Neural progenitor cell (in vitro differentiated cells): Measurements from ENCODE around the gene MT1E.

ENCODE experiments used
- EZH2 ChIP-seq: fragments of 200-600 bp; sonication (generic); IDR thresholded peaks from 2 replicates; pipeline ENCODE4 v1.6.1; 2017; ENCODE audit warnings: antibody characterized with exemption, mild to moderate bottlenecking, moderate library complexity
- EZH2phosphoT487 ChIP-seq: fragments of 200-600 bp; sonication (generic); IDR thresholded peaks from 2 replicates; pipeline ENCODE4 v1.6.1; 2017; ENCODE audit warnings: antibody characterized with exemption
- TF ChIP-seq, protein P1 (sequence below): fragments of 200-600 bp; sonication (generic); IDR thresholded peaks from 2 replicates; pipeline ENCODE4 v1.5.1; 2017; ENCODE audit warnings: antibody characterized with exemption, mild to moderate bottlenecking

DNA sequence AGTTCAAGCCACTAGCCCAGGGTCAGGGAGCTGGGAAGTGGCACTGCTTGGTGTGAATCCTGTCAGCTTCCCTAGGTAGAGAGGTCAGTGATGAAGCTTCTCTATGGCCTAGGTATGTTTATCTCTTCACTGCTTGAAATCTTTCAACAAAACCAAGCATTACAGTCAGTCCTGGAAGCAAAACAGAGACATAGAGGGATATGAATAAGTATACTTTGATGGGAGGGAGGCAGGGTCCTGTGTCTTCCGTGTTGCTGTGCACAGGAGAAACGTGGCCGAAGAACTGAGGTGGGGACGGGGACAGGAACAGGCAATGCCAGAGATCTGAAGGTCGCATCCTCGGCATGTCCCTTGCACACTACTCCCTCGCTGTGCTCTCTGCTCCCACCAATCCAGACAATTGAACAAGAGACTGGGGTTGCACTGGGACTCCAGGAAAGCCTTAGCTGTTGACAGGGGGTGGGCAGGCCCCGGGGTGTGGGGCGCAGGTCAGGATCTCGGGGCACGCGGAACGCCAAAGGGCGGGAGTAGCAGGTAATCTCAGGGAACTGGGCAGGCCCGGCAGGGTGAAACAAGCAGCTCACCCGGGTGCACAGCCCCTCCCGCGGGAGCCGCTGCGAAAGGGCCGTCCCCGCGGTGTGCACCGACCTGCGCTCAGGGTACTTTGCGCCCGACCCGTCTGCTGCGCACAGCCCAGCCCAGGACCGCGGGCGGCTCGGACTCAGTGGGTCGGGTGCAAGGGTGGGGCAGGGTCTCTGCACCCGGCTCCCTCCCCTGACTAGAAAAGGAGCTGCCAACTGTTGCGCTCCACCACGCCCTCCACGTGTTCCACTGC, 43.6 kb downstream of the MT1E start, which contains the start of gene MT1H:
- TF ChIP-seq, protein P1, sequence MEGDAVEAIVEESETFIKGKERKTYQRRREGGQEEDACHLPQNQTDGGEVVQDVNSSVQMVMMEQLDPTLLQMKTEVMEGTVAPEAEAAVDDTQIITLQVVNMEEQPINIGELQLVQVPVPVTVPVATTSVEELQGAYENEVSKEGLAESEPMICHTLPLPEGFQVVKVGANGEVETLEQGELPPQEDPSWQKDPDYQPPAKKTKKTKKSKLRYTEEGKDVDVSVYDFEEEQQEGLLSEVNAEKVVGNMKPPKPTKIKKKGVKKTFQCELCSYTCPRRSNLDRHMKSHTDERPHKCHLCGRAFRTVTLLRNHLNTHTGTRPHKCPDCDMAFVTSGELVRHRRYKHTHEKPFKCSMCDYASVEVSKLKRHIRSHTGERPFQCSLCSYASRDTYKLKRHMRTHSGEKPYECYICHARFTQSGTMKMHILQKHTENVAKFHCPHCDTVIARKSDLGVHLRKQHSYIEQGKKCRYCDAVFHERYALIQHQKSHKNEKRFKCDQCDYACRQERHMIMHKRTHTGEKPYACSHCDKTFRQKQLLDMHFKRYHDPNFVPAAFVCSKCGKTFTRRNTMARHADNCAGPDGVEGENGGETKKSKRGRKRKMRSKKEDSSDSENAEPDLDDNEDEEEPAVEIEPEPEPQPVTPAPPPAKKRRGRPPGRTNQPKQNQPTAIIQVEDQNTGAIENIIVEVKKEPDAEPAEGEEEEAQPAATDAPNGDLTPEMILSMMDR, result no peak
- TF ChIP-seq EZH2, result peak; percentile 84
- peak; percentile 91 for TF ChIP-seq EZH2phosphoT487
